GM23338 (cell line): ENCODE results near the gene MYT1. TPM values are rescaled to one million over a fixed set of nuclear protein-coding genes. Genes with fewer than 3 reads are reported as not detected.

Experiments
- ATAC-seq: fragments of 200-7000 bp; cut with Tn5 transposase; 3 replicates; pipeline ENCODE4 v1.9.1; 2020
- DNase-seq: peaks from one replicate; pipeline ENCODE4 v3.0.0-alpha.2; 2015; ENCODE audit warnings: low spot score
- H2AFZ ChIP-seq: fragments of 200-600 bp; sonication (generic); 2 replicates; pipeline ENCODE4 v1.8.0; 2016; ENCODE audit warnings: antibody characterized with exemption, mild to moderate bottlenecking, moderate library complexity
- H3F3A ChIP-seq: fragments of 200-600 bp; sonication (generic); replicated peaks from 2 replicates; pipeline ENCODE4 v1.8.0; 2017; ENCODE audit warnings: antibody characterized with exemption, mixed run types, low read depth
- H3K27ac ChIP-seq: fragments of 200-600 bp; sonication (generic); 2 replicates; pipeline ENCODE4 v1.6.1; 2016; ENCODE audit warnings: low read depth
- H3K27me3 ChIP-seq: fragments of 200-600 bp; sonication (generic); 2 replicates; pipeline ENCODE4 v1.8.0; 2016; ENCODE audit warnings: mild to moderate bottlenecking, mixed run types, moderate library complexity; ENCODE audit not compliant: insufficient read depth
- H3K36me3 ChIP-seq: fragments of 200-600 bp; sonication (generic); 2 replicates; pipeline ENCODE4 v1.8.0; 2016; ENCODE audit warnings: mild to moderate bottlenecking; ENCODE audit not compliant: insufficient read depth
- H3K4me1 ChIP-seq: fragments of 200-600 bp; sonication (generic); 2 replicates; pipeline ENCODE4 v1.8.0; 2016; ENCODE audit warnings: mild to moderate bottlenecking, moderate library complexity; ENCODE audit not compliant: insufficient read depth
- H3K4me2 ChIP-seq: fragments of 200-600 bp; sonication (generic); 2 replicates; pipeline ENCODE4 v1.7.1; 2017; ENCODE audit warnings: mixed run types
- H3K4me3 ChIP-seq: fragments of 200-600 bp; sonication (generic); 2 replicates; pipeline ENCODE4 v1.6.1; 2016; ENCODE audit warnings: mixed run types
- H3K79me2 ChIP-seq: fragments of 200-600 bp; sonication (generic); replicated peaks from 2 replicates; pipeline ENCODE4 v1.8.0; 2017; ENCODE audit warnings: mild to moderate bottlenecking; ENCODE audit not compliant: insufficient read depth
- H3K9me2 ChIP-seq: fragments of 200-600 bp; sonication (generic); 2 replicates; pipeline ENCODE4 v1.8.0; 2017; ENCODE audit not compliant: insufficient read depth
- H4K20me1 ChIP-seq: fragments of 200-600 bp; sonication (generic); replicated peaks from 2 replicates; pipeline ENCODE4 v1.8.0; 2017; ENCODE audit warnings: mild to moderate bottlenecking; ENCODE audit not compliant: insufficient read depth
- H3K27ac Mint-ChIP-seq: 2 replicates; pipeline ENCODE4 v1.8.0; 2020; ENCODE audit warnings: inconsistent platforms, mild to moderate bottlenecking, moderate library complexity, mixed read lengths
- H3K27me3 Mint-ChIP-seq: 3 replicates; pipeline ENCODE4 v1.8.0; 2022; ENCODE audit warnings: low read depth, mild to moderate bottlenecking, moderate library complexity, mixed read lengths, inconsistent platforms; ENCODE audit not compliant: insufficient read depth, poor library complexity
- H3K36me3 Mint-ChIP-seq: 3 replicates; pipeline ENCODE4 v1.8.0; 2021; ENCODE audit warnings: low read depth, mild to moderate bottlenecking, inconsistent platforms, moderate library complexity, mixed read lengths
- H3K4me1 Mint-ChIP-seq: 3 replicates; pipeline ENCODE4 v1.8.0; 2020; ENCODE audit warnings: mild to moderate bottlenecking, inconsistent platforms, mixed read lengths
- H3K4me3 Mint-ChIP-seq: 3 replicates; pipeline ENCODE4 v1.8.0; 2021; ENCODE audit warnings: moderate library complexity, mild to moderate bottlenecking, inconsistent platforms, mixed read lengths
- H3K9me3 Mint-ChIP-seq: 3 replicates; pipeline ENCODE4 v1.8.0; 2020; ENCODE audit warnings: moderate library complexity, mild to moderate bottlenecking, inconsistent platforms, mixed read lengths
- CREB1 ChIP-seq: fragments of 250-450 bp; sonication (Bioruptor Pico); IDR thresholded peaks from 2 replicates; pipeline ENCODE4 v1.5.0; 2020; ENCODE audit warnings: low read depth, mild to moderate bottlenecking, moderate library complexity
- CTCF ChIP-seq, 2 experiments: fragments of 200-600 bp in 1 of 2; sonication (generic) in 1 of 2; conservative IDR thresholded peaks; 2 replicates each; pipeline versions ENCODE4 v1.5.1 to v1.6.1; 2016 to 2017; ENCODE audit warnings: antibody characterized with exemption in 2 of 2, low read depth in 2 of 2, mild to moderate bottlenecking in 2 of 2, moderate library complexity in 1 of 2
- ETS1 ChIP-seq: IDR thresholded peaks from 2 replicates; pipeline ENCODE4 v1.6.1; 2016; ENCODE audit warnings: antibody characterized with exemption
- EZH2 ChIP-seq: fragments of 200-600 bp; sonication (generic); IDR thresholded peaks from one replicate; pipeline ENCODE4 v1.8.0; 2017; ENCODE audit warnings: antibody characterized with exemption, mild to moderate bottlenecking, low read depth; ENCODE audit not compliant: unreplicated experiment
- EZH2phosphoT487 ChIP-seq: fragments of 200-600 bp; sonication (generic); IDR thresholded peaks from one replicate; pipeline ENCODE4 v1.8.1; 2018; ENCODE audit warnings: antibody characterized with exemption; ENCODE audit not compliant: unreplicated experiment
- JUNB ChIP-seq: IDR thresholded peaks from one replicate; pipeline ENCODE4 v1.6.1; 2016; ENCODE audit warnings: antibody characterized with exemption; ENCODE audit not compliant: unreplicated experiment
- NANOG ChIP-seq: IDR thresholded peaks from 2 replicates; pipeline ENCODE4 v1.6.1; 2016; ENCODE audit warnings: antibody characterized with exemption, borderline replicate concordance
- POLR2AphosphoS5 ChIP-seq: IDR thresholded peaks from 2 replicates; pipeline ENCODE4 v1.6.1; 2016; ENCODE audit warnings: antibody characterized with exemption, low read depth
- REST ChIP-seq: IDR thresholded peaks from one replicate; pipeline ENCODE4 v1.6.1; 2018; ENCODE audit warnings: antibody characterized with exemption; ENCODE audit not compliant: unreplicated experiment
- STAT1 ChIP-seq: IDR thresholded peaks from one replicate; pipeline ENCODE4 v1.6.1; 2016; ENCODE audit warnings: antibody characterized with exemption; ENCODE audit not compliant: unreplicated experiment
- ZNF114 ChIP-seq: fragments of 250-450 bp; sonication (Bioruptor Pico); IDR thresholded peaks from 2 replicates; pipeline ENCODE4 v1.5.0; 2020; ENCODE audit warnings: mild to moderate bottlenecking, moderate library complexity
- ZNF331 ChIP-seq: fragments of 250-450 bp; sonication (Bioruptor Pico); IDR thresholded peaks from 2 replicates; pipeline ENCODE4 v1.5.0; 2020; ENCODE audit warnings: low read depth, mild to moderate bottlenecking, moderate library complexity
- ZNF462 ChIP-seq: fragments of 250-450 bp; sonication (Bioruptor Pico); IDR thresholded peaks from 2 replicates; pipeline ENCODE4 v1.5.0; 2020; ENCODE audit warnings: mild to moderate bottlenecking, moderate library complexity
- polyA plus RNA-seq: library from polyadenylated mRNA; unstranded; fragments of >200 nt; fragmentation: Nextera tagmentation; extraction: Ambion mirVana; gene quantifications from 2 replicates; pipeline ENCODE4 v1.2.1, GENCODE V29; 2016
- total RNA-seq: library from RNA; depleted of rRNA; stranded (reverse); fragments of >200 nt; shearing (Covaris generic); gene quantifications from 2 replicates; pipeline ENCODE4 v1.2.3, GENCODE V29; 2014

MYT1 gene
- total and polyA plus RNA-seq, 2 experiments from 2014 or later: 0.83 to 1.6 TPM

GRCh38 chr20:64236137-64237088, 72.2 kb downstream of the MYT1 start:
- no peaks in the 10 kb centered on the region for H3F3A ChIP-seq
- no peak for DNase-seq

More at GRCh38 chr20:64236137-64237088, 72.2 kb downstream of the MYT1 start:
- H3K27ac ChIP-seq: no peak overlapping the region
- H3K9me3 Mint-ChIP-seq: peaks cover 37% of the 10 kb centered on the region
- H3K27me3 ChIP-seq: no peaks in the 10 kb centered on the region
- peaks cover 23% of the 10 kb centered on the region for H3K36me3 Mint-ChIP-seq
- H3K79me2 ChIP-seq: no peaks in the 10 kb centered on the region
- no peak overlapping the region for H3K27ac Mint-ChIP-seq
- TF ChIP-seq CREB1 (no peak), NANOG (no peak), EZH2 (no peak), ZNF331 (CRISPR knock-in tag) (no peak), EZH2phosphoT487 (no peak), CTCF (conservative IDR thresholded peaks at IDR 0.05; ENCODE audit: low read depth in 2 of 2) (no peak), ZNF462 (CRISPR knock-in tag) (no peak), REST (no peak), JUNB (no peak), STAT1 (no peak), ETS1 (no peak), POLR2AphosphoS5 (no peak), ZNF114 (no peak)
- H3K4me3 ChIP-seq: no peak overlapping the region
- H3K36me3 ChIP-seq: no peaks in the 10 kb centered on the region
- no peak for ATAC-seq
- H3K9me2 ChIP-seq: no peaks in the 10 kb centered on the region
- H2AFZ ChIP-seq: no peak overlapping the region
- no peaks in the 10 kb centered on the region for H3K4me1 ChIP-seq
- no peak overlapping the region for H3K4me3 Mint-ChIP-seq
- no peaks in the 10 kb centered on the region; the same call in 2 of the 3 replicates for H3K4me1 Mint-ChIP-seq
- H4K20me1 ChIP-seq: no peaks in the 10 kb centered on the region
- H3K4me2 ChIP-seq: no peak overlapping the region
- peaks cover 9% of the 10 kb centered on the region for H3K27me3 Mint-ChIP-seq
